Lung (tissue), 12 donors: ENCODE measurements around the gene TNC. TPM values are rescaled to one million over a fixed set of nuclear protein-coding genes. Genes with fewer than 3 reads are reported as not detected.

Source experiments
- ATAC-seq: fragments of 200-7000 bp; cut with Tn5 transposase; one replicate; pipeline ENCODE4 v1.9.1; 2020; ENCODE audit warnings: moderate number of reproducible peaks; ENCODE audit not compliant: insufficient read depth, low FRiP score
- DNase-seq, 3 donors: peaks; one replicate each; pipeline ENCODE4 v3.0.0-alpha.2; 2013 to 2017
- H3K27ac ChIP-seq, 2 donors: one replicate each; pipeline ENCODE4 v1.5.1; 2013; ENCODE audit warnings: mild to moderate bottlenecking in 2 of 2, moderate library complexity in 2 of 2, control low read depth in 1 of 2, inconsistent platforms in 1 of 2, low read depth in 1 of 2, low read length in 1 of 2
- H3K27me3 ChIP-seq, 3 donors: one replicate each; pipeline ENCODE4 v1.5.1; 2013; ENCODE audit warnings: low read length in 2 of 3; ENCODE audit not compliant: control insufficient read depth in 3 of 3, insufficient read depth in 3 of 3
- H3K36me3 ChIP-seq, 4 donors: one replicate each; pipeline ENCODE4 v1.5.1; 2013; ENCODE audit warnings: low read length in 4 of 4, mild to moderate bottlenecking in 1 of 4, moderate library complexity in 1 of 4; ENCODE audit not compliant: control insufficient read depth in 4 of 4, insufficient read depth in 4 of 4
- H3K4me1 ChIP-seq, 5 donors: one replicate each; pipeline ENCODE4 v1.5.1; 2013; ENCODE audit warnings: low read length in 5 of 5, mild to moderate bottlenecking in 2 of 5, moderate library complexity in 1 of 5; ENCODE audit not compliant: control insufficient read depth in 5 of 5, insufficient read depth in 5 of 5
- H3K4me3 ChIP-seq: one replicate; pipeline ENCODE4 v1.5.1; 2013; ENCODE audit warnings: mild to moderate bottlenecking, control low read depth, moderate library complexity
- H3K9ac ChIP-seq, 2 donors: one replicate each; pipeline ENCODE4 v1.5.1; 2013; ENCODE audit warnings: low read length in 2 of 2, control low read depth in 1 of 2; ENCODE audit not compliant: insufficient read depth in 1 of 2
- H3K9me3 ChIP-seq, 4 donors: one replicate each; pipeline ENCODE4 v1.5.1; 2013; ENCODE audit warnings: low read length in 3 of 4, mild to moderate bottlenecking in 1 of 4, moderate library complexity in 1 of 4; ENCODE audit not compliant: control insufficient read depth in 4 of 4, insufficient read depth in 3 of 4
- WGBS, 2 donors: extraction: QIAGEN DNeasy Blood & Tissue Kit; methylation state at CpG; one replicate each; pipeline ENCODE4 v1.1.7; 2013; 5-methylcytosine and 5-hydroxymethylcytosine counted together
- polyA plus RNA-seq, 2 donors: library from polyadenylated mRNA; stranded (reverse); fragments of 200-250 nt; gene quantifications; one replicate each; pipeline ENCODE4 v1.2.1, GENCODE V29; 2013
- total RNA-seq, 2 donors: library from RNA; depleted of rRNA in 1 of 2; stranded (reverse); fragments of >200 nt in 1 of 2; gene quantifications; one replicate each; pipeline ENCODE4 v1.2.1, GENCODE V29; 2014 to 2021
- TF ChIP-seq, protein P1 (sequence below): IDR thresholded peaks from 2 replicates; pipeline ENCODE4 v1.5.1; 2012; ENCODE audit warnings: mild to moderate bottlenecking; ENCODE audit errors: control extremely low read depth, extremely low read depth
- donor health status: control.
- donor health status: control.
- donor health status: Bipolar disorder and iron deficiency.
- donor health status: healthy.
- donor health status: DM: yes; HTN: yes; CAD: no.

TNC gene
- total and polyA plus RNA-seq, 4 donors = 3.9 to 242 (median 80.5) TPM

DNA sequence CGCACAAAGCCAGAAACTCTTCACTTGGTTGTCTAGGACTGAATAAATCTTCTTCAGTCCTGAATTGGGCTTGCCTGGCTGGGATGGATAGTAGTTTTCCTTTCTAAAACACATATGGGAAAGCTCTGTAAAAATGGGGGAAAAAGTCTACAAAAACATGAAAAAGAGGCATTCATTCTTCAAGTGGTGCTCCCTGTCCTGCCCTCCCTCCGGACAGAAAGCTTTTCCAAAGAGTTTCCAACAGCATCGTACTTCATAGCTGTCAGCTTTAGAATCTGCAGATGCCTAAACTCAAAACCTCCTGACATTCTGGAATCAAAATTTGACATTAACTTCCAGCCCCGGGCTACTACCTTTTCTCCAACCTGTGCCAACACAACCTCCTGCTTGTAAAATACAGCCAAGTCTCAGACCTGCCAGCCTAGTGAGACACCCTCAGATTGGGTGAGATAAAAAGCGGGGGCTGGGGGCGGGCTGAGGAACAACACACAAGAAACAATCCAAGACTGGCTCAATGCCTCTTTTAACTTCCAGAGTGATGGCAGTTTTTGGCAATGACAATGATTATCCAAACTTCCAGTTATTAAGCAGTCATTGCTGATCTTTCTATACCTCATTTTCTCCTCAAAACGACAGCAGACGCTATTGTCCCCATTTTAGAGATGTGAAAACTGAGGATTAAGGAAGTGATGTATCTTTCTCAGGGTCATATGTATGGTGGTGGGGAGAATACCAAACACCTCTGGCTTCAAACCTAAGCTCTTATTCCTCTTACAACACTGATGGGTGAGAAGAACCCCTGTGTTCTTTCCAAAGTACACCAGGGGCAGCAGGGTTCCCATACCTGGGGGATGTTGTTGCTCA is 1.3 kb downstream of the TNC start:
- peak in 2 of 3 donors; percentile 31 to 39 for DNase-seq
- no peak for ATAC-seq
- TF ChIP-seq, protein P1, sequence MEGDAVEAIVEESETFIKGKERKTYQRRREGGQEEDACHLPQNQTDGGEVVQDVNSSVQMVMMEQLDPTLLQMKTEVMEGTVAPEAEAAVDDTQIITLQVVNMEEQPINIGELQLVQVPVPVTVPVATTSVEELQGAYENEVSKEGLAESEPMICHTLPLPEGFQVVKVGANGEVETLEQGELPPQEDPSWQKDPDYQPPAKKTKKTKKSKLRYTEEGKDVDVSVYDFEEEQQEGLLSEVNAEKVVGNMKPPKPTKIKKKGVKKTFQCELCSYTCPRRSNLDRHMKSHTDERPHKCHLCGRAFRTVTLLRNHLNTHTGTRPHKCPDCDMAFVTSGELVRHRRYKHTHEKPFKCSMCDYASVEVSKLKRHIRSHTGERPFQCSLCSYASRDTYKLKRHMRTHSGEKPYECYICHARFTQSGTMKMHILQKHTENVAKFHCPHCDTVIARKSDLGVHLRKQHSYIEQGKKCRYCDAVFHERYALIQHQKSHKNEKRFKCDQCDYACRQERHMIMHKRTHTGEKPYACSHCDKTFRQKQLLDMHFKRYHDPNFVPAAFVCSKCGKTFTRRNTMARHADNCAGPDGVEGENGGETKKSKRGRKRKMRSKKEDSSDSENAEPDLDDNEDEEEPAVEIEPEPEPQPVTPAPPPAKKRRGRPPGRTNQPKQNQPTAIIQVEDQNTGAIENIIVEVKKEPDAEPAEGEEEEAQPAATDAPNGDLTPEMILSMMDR = no peak
- H3K36me3 ChIP-seq = no peaks in the 10 kb centered on the region
- no peak overlapping the region for H3K27ac ChIP-seq
- H3K9ac ChIP-seq = peak overlapping the region in 1 of 2 donors; percentile 14
- WGBS, 2 donors = 84 to 87% methylated on average over 8 of the region's 8 CpGs
- peaks cover 0 to 3% (median 0%) of the 10 kb centered on the region in 3 donors for H3K27me3 ChIP-seq
- no peak overlapping the region for H3K4me3 ChIP-seq
- peaks cover 0 to 33% (median 2%) of the 10 kb centered on the region in 5 donors for H3K4me1 ChIP-seq
- peaks cover 0 to 3% (median 0%) of the 10 kb centered on the region in 4 donors for H3K9me3 ChIP-seq

DNA sequence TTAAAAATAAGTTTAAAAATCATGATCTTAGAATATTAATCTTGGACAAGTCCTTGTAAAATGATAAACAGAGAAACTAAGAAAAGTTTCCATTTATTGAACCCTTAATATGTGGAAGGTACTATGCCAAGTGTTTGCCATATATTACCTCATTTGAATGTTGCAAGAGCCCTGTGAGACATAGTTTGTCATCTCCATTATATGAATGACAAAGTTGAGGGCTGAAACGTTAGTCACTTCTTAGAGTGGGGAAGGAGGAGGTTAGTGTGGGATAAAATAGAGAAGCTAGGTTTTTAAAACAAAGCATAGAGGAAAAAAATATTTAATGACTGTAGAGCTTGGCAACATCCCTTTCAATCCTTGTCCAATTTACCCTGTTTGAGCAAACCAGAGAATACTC is 2.0 kb downstream of the TNC start:
- H3K9ac ChIP-seq = peak overlapping the region in 1 of 2 donors; percentile 14
- H3K36me3 ChIP-seq = no peaks in the 10 kb centered on the region
- H3K4me1 ChIP-seq = peaks cover 0 to 33% (median 2%) of the 10 kb centered on the region in 5 donors
- H3K27me3 ChIP-seq = peaks cover 0 to 3% (median 0%) of the 10 kb centered on the region in 3 donors
- WGBS, 2 donors = 35% methylated on average over 1 of the region's 1 CpG
- peaks cover 0 to 3% (median 0%) of the 10 kb centered on the region in 4 donors for H3K9me3 ChIP-seq
- TF ChIP-seq, protein P1 = no peak
- no peak overlapping the region for H3K4me3 ChIP-seq
- ATAC-seq (peak; percentile 14), DNase-seq (no peak)
- no peak overlapping the region for H3K27ac ChIP-seq

DNA sequence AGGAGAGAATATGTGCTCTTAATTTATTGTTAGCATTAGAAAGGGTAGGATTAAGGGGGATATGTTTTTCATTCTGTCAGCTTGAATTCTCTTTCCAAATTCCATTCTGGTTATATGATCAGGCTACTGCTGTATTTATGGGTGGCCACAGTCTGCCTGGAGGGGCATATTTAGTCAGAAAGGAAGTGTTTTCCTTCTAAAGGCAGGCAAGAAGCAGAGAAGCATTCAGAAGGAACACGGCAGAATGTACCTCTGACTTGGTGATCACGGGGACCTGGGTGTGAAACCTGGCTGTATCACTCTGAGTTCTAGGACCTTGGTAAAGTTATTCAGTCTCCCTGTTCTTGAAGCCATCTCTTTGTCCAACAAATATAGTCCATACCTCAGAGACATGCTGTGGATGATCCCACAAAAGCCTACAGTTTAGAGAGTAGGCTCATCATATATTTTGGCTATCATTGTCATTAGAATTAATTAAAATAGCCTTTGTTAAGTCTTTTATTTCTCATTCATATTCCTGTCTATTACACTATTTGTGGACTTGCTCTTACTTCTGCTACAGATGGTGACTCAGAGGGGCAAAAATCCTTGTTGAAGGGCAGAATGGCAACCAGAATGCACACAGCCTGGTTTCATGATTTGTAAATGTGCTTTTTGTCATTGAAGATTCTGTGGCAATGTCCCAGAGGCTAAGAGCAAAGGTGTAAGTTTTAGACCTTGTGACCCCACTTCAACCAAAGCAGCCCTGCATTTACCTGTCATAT is 2.7 kb downstream of the TNC start:
- 79 to 95% methylated on average over 2 of the region's 2 CpGs for WGBS, 2 donors
- H3K9ac ChIP-seq = no peak overlapping the region
- DNase-seq (no peak), ATAC-seq (no peak)
- no peak overlapping the region for H3K27ac ChIP-seq
- H3K9me3 ChIP-seq = peaks cover 0 to 3% (median 0%) of the 10 kb centered on the region in 4 donors
- H3K4me3 ChIP-seq = no peak overlapping the region
- H3K27me3 ChIP-seq = peaks cover 0 to 3% (median 0%) of the 10 kb centered on the region in 3 donors
- no peaks in the 10 kb centered on the region for H3K36me3 ChIP-seq
- TF ChIP-seq, protein P1 = no peak
- H3K4me1 ChIP-seq = peaks cover 0 to 33% (median 2%) of the 10 kb centered on the region in 5 donors
